DMS153 treated with DMSO at 0.1 percent for 48 hours (cell line): ENCODE measurements around the gene KIAA0825.

Source experiments
- DNase-seq: peaks from one replicate; lab custom pipeline; 2025; ENCODE audit not compliant: unreplicated experiment; lab: John Stamatoyannopoulos, UW

Gene KIAA0825

DNA sequence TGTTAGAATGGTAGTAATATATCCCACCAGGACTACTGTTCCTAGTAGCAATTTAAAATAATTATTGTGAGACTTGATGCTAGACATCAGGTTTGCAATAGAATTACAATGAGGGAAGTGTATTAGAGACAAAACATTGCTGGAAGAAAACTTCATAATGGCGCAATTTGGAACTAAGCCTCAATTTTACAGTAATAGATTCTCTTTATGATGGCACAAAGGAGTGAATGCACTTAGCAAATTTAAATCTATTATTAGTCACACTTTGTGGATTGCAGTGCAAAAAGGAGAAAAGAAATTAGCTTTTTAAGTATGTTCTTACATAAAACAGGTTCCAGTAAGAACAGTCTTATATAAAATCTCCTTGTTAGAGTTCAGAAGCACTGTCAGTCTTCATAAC lies 358.3 kb downstream of the KIAA0825 start:
- DNase-seq = no peak

DNA sequence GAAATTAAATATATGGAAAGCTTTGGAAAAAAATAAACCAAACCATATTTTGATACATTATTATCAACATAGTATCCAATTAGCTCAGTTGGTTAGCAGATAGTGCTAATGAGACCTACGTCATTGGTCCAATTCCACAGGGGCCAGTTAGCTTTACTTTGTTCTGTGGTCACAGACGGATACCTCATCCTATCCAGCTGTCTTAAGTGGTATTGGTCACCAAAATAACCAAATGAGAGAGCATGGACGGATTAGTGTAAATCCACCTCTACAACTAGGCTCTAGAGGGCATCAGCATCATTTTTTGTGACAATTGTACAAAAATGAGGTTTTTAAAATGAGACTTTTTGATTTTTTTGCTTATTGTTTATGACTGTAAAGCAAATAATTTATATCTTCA lies 364.2 kb downstream of the KIAA0825 start:
- no peak for DNase-seq

DNA sequence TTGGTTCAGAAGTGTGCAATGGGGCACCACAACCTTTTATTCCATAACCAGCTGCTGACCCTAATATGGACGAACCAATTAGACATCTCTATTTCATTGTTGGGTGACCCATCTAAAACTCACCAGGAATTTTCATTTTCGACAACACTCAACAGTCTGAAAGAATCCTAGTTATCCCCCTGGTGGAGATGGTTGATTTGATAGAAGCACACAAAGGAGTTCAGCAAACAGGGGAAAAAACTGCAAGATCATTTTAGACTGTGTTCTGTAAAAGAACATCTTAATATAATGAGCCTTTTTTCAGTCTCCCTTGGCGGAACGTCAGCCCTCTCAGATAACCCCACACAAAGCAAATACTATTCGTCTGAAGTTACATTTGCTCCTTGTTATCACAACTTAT lies 367.4 kb downstream of the KIAA0825 start:
- no peak for DNase-seq

DNA sequence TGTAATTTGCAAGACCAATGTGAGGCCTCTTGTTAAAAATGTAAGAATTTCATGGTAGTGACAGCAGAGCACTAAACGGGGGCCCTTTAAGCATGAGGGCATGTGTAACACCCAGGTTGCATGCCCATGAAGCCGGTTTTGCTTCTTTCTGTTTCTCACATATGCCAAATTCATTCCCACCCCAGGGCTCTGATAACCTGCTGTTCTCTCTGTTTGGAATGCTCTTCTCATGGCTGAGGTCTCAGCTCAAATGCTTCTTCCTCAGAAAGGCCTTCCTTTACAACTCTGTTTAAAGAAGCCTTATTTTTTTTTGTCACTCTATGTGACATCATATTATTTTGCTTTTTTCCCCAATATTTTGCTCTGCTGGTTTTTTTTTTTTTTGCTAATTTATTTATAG lies 369.0 kb downstream of the KIAA0825 start:
- no peak for DNase-seq

DNA sequence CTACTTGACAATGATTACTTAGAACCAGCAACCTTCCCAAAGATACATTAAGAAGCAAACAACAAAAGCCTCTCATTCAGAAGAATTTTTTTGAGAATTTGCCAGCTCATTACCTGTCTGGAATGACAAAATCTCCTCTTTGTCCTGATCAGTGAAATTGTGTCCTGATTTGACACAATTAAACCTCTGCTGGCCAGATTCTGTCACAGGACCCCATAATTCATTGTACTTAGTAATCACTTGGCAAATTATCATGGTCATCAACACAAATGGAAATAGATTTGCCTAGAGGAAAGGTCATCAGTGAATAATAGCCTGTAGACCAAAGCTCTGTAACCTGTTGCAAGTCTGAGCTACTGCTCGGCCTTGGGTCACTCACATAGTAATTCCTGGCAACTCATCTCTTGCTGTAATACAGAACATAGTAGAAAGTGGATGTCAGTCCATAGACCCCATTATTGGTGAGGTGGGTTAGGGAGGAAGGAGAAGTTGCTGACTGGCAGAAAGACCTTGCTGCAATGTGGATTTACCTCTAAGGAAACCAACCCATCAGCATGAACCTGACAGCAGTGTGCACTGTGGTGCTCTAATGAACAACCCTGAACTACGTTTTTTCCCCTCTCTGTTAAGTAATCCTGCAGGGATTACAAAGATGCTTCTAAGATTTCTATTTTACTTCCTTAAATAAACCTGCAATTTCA lies 370.1 kb downstream of the KIAA0825 start:
- no peak for DNase-seq

DNA sequence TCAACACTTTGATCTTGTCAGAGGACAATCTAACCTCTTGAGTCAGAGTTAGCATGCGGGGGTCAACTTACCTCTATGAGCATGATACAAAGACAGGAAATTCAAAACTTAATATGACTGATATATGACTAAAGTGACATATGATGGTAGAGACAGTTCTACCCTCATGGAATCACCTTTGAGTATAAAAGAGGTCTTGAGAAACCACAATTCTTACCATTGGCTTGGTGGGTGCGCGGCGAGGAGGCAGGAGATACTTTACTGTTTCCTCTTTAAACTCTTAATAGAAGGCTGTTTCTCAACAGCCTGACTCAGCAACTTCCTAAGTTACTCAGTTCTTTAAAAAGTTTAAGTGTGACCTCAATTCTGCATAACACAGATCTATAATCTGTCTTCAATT lies 372.8 kb downstream of the KIAA0825 start:
- DNase-seq = no peak

DNA sequence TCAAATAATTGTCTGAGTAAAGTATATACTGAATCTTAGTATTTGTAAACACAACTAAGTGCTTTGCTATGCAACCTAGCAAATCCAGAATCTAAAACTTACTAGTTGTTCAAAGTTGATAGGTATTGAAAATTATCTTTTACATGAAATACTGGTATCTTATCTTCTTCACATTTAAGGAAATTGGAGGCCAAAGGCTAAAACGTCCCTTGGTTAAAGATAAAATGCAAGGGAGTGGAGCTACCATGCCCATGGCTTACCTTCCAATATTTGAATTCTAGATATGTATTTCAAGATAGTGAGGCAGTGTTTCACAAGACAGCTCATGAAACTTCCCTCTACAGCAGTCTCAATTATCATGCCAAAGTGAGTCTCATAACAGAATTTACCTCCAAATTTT lies 373.5 kb downstream of the KIAA0825 start:
- no peak for DNase-seq

DNA sequence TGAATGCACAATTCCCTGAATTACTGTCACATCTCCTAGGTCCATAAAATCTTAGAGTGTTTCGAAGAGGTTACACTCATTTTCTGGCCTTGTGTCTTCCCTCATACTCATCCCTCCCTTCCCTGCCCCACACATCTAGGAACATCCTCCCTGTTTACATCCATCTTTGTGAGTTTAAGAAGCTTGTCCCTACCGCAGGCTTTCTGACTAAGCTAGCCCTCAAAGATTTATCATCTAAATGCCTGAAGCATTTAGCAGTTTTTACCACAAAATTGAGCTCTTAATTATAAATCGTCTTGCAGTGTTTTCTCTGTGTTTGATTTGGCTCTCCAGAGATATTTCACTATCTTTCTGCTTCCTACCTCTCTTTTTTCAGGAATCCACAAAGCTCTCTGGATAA lies 374.8 kb downstream of the KIAA0825 start:
- no peak for DNase-seq

DNA sequence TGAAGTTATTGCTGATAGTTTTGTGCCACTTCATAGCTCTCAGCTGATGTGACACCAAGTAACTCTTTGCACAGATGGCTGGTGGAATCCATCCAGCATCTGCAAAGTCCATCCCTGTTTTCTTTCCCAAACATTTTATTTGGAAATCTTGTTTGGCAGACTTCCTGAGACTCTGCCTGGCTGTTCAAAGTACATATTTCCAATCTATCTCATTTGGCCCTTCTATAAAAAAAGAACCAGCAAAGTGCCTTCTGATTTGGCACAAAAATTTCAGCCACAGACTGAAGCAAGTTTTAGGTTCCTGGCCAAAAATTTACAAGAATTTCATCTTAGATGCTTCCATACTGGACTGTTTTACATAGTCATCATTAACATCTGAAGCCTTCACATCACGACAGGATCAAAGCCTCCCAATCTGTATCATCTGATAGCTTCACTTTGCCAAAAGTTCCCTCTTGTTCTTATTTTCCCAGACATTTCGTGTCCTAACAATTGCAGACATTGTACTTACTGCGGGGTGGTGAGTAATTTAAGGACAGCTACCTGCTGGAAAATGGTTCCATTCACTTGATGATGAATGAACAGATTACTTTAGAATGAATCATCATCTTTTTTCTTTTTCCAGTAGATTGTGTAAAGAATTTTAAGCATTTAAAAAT lies 377.3 kb downstream of the KIAA0825 start:
- no peak for DNase-seq

DNA sequence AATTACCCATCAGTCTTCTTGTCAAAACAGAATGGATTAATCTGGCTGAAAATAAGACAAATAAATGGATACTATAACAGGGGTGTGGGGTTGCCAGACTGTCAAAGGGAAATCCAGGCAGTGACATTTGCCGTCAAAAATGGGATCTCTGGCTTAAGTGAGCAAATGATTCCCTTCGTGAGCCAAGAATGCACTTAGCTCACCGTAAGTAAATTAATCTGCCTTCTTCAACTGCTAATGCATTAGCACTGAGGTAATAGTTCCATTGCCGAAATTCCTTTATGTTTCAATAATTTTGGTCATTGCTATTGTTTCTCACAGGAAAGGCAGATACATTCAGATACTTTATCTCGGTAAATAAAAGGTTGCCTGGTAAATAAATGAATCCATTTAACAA lies 377.8 kb downstream of the KIAA0825 start:
- DNase-seq = no peak

DNA sequence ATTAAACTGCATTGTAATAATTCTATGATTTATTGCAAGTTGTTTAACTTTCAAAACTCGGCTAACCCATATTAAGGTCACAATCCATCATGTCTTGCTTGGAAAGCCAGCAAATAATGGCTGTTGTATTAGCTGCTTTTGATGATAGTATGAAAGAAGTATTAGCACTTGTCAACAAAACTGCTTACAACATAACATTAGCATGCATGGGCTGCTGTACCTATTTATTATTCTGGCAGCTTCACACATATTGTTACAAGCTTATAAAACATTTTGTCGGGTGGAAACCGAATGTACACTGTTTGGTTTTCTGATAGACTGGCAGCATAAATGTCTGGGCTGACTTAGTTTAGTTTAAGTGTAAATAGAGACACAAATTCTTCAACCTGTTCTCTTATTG lies 378.3 kb downstream of the KIAA0825 start:
- no peak for DNase-seq

DNA sequence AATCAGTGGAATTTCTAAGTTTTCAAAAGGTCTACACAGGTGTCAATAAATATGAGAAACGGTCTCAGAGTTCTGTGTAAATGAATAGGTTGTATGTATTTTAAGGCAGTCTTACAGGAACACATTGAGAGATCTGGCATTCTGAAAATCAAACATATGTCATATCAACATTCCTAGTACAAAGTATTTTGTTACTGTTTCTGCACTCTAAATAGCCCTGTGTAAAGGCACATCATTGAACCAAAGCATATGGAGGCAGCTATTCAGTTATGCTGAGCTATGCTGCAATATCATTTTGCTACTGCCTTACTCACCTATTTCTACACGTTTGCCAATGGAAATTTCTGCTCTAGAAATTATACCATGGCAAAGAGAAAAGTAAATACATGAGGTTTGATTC lies 379.1 kb downstream of the KIAA0825 start:
- no peak for DNase-seq

DNA sequence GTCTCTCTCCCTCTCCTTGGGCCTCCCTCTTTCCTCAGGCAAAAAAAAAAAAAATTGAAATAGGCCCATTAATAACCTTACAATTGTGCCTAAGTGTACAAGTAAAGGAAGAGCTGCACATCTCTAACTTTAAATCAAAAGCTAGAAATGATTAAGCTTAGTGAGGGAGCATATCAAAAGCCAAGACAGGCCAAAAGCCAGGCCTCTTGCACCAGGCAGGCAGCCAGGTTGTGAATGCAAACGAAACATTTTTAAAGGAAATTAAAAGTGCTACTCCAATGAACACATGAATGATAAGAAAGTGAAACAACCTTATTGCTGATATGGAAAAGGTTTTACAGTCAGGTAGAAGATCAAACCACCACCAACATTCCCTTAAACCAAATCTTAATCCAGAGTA lies 383.4 kb downstream of the KIAA0825 start:
- DNase-seq = no peak

DNA sequence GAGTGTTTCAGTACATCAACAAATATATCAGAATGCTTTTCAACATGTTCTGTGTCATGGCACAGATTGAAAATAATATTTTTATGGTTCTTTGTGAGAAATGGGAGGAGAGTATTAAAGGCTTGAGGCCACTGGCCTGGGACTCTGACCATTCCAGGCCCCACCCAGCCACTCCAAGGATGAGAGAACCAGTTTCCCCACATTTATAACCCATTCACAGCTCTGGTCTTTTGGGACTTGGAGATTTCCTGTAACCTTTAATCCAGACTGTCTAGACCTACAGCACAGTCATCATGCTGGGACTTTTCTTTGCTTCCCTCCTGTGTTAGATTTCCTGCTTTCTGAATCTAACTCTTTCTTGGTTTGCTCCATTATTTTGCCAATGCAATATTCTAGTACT lies 389.6 kb downstream of the KIAA0825 start:
- no peak for DNase-seq

DNA sequence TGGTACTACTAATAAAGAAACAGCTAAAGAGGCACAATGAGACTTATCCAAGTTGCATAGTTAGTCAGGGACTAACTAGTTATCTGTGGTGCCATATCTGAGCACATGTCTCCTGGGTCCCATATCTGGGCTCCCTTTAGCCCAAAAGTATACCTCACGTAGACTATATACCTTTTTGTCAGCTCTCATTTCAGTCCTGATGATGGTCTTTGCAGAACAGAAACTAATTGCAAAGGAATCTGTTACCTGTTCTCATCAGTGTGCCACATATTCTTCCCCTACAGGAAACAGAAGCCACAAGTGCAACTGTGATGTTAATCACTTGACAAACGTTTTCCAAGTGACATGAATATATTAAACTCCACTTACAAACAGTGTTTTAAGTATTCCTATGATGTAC lies 395.2 kb downstream of the KIAA0825 start:
- DNase-seq = no peak

DNA sequence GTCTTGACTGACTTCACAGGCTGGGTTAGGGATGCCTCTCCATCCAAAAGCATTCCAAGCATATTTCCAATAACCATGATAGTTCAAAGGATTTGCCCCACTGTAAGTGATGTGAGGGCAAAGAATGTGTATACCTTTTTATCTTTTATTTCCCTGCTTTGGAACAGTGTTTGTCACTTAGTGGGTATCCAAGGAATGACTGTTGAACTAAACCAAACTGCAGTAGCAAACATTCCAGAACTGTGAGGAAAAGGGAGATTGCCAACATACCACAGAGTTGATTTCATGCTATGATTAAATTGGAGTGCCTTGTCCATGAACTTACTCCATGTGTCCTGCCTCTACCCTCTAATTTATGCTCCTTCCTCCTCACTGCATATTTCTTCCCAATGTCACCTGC lies 400.0 kb downstream of the KIAA0825 start:
- DNase-seq = no peak

DNA sequence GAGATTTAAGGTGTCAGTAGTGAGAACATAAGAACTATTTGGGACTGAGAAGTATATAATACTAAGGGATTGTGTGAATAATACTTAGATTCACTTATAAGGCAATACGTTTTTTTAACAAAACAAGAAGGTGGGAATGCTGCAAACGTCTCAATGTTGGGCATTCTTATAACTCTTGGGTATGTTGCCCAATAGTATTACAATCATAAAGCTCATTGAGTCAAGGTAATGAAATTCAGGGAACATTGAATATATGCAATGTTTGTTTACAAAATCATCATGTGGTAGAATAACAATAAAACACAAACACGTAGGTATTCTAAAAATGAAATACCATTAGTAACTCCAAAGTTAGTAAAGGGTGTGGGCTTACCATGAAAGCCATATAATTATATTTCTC lies 400.7 kb downstream of the KIAA0825 start:
- no peak for DNase-seq

DNA sequence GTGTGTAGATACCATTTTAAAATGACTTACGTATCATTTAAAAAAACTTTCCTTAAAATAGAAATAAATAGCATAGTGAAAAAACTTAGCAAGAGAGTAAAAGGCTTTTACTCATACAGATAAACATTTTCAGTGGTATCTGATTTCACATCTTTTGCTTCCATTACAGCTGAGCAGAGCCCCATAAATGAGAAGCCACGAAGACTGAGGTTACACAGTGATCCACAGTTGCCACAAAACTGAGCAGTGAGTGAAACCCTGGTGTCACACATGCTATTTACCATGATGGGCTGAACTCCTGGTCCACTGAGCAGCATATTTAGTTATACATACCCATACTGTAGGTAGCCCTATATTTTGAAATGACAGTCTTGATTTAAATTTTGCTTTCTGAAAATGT lies 401.2 kb downstream of the KIAA0825 start:
- no peak for DNase-seq

DNA sequence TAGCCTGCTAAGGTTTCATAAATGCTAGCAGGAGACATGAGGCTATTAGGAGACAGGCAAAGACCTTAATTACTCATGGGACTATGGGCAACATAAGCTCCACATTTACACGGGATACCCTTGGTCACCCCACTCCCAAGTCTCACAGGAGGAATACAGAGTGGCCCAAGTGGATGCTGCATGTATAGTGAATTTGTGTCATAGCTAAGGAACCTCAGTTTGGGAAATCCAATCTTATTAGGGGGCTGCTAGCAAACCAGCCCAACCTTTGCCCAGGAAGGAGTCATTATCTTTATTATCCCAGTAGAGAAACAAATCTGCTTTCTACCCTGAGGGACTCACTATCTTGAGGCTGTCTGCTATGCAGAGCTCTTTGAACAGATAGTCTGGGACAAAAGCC lies 405.9 kb downstream of the KIAA0825 start:
- no peak for DNase-seq

DNA sequence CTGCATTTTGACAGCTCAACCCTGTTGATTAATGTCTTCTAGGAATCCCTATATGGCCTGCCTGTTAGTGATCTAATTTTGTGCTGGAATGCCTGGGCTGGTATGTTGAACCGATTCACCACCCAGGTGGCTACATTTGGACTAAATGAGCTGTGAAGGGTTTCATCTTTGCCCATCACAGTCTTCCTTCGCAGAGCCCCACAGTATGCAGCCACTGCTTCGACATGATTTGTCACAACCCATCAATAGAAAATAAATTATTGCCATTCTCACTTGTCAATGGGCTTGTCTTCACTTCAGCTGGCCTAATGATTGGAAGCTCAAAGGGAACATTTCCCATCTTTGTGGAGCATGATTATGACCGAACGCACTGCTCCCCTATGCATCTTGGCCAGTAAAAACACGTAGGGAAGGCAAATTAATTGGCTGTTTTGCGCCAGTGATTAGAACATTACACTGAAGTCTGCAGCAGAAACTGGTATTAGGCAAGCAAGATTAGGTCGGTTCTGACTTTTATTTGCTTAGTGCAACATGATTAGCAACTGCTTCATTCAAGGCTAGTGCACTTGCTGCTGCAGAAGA lies 408.5 kb downstream of the KIAA0825 start:
- DNase-seq = no peak

DNA sequence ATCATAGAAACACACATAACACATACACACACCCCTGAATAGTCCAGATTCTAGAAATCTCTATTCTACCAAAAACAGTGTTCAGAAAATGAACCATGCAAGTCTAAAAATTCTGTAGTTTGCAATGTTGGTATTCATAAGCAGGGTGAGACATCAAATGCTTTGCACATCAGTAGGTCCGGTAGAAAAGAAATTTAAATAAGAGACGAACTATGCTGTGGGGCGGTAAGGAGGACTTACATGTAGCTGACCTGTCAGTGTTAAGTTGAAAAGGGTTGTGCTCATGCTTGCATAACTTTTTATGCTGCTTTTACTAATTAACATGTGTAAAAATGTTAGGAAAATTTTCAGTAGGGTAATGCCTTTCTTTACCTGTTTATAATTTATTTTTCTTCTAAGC lies 409.1 kb downstream of the KIAA0825 start:
- DNase-seq = no peak

DNA sequence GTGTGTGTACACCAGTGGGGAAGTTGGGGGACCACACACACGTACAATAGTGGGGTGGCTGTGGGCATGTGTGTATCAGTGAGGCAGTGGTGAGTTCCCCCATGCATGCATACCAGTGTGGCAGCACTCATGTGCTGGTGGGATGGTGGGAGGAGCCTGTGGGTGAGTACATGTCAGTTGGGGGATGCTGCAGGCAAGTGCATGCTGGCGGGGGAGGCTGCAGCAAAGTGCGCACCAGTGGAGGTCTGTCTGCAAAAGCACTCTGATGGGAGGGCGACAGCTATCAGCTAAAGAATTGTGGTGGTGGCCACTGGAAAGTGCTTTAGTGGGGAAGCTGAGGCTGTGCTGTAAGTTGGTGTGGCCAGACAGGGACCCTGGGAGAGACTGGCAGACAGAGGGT lies 418.8 kb downstream of the KIAA0825 start:
- DNase-seq = no peak

DNA sequence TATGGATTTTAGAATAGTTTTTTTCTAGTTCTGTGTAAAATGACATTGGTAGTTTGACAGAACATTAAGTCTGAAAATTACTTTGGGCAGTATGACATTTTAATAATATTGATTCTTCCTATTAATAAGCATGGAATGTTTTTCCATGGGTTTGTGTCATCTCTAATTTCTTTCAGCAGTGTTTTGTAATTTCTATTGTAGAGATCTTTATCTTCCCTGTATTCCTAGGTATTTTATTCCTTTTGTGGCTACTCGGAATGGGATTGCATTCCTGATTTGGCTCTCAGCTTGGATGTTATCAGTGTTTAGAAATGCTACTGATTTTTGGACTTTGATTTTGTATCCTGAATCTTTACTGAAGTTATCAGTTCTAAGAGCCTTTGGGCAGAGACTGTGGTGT lies 420.4 kb downstream of the KIAA0825 start:
- DNase-seq = no peak
